Activated CD4-positive, alpha-beta T cell treated with anti-CD3 and anti-CD28 coated beads, Interleukin-10, Interleukin-2, amounts not matched to agents 100 ng/mL and 50 ng/mL, durations not matched to agents 16 hours and 8 hours (primary cell): ENCODE results near the gene POLH.
"Not testable (repeated sequence)": the region's sequence is repeated elsewhere in the genome, so short reads cannot be mapped to it uniquely, and the experiment has no call there.

ENCODE experiments used
- DNase-seq: peaks from one replicate; pipeline ENCODE4 v3.0.0-alpha.2; 2020

The POLH gene

DNA sequence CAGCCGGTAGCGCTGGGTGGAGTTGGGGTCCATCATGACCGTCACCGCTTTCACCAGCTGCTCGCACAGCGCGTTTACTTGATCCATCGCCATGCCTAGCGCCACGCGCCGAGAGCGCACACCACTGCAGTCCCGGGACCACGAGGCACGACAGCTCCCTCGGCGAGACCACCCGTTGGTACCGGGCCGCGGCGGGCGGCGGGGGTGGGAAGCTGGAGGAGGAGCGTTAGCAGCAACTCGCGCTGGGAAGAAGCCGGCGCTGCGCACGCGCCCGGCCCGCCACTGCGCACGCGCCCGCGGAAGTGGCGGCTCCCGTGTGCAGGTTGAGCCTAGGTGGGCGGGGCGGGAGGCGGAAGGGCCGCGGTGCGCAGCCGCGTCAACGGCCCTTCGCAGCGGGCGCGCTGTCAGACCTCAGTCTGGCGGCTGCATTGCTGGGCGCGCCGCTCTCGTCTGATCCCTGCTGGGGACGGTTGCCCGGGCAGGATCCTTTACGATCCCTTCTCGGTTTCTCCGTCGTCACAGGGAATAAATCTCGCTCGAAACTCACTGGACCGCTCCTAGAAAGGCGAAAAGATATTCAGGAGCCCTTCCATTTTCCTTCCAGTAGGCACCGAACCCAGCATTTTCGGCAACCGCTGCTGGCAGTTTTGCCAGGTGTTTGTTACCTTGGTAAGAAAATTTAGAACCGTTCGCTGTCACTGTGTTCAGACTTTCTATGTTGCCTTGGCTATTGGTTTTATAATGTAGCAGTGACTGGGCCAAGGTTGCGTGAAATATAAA lies at the start of gene POLH, which contains the start of gene XPO5:
POLH (plus strand) TSS at position 414 of the 780 bp plus-strand sequence. CDS start 6,135 bp downstream, outside the sequence.
XPO5 (minus strand) TSS at position 267 of the 780 bp plus-strand sequence; CDS start at position 93, 174 bp downstream.
- peak; percentile 95 for DNase-seq

DNA sequence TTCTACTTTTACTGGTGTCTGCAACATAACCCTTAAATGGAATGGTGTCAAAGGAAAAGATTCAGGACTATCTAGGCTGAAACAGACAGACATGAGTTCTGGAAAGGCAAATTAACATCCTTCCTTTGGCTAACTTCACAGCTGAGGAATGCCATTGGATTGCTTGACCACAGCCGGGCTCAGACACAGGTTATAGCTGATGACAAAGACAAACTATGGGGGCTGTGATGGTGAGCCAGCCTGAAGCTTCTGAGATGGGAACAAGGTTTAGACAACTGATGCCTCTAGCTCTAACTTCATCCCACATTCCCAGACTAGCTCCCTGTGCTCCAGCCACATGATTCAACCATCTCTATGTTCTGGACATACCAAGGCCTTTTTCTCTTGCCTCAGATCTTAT lies 43.8 kb upstream of the POLH start:
- DNase-seq: no peak

DNA sequence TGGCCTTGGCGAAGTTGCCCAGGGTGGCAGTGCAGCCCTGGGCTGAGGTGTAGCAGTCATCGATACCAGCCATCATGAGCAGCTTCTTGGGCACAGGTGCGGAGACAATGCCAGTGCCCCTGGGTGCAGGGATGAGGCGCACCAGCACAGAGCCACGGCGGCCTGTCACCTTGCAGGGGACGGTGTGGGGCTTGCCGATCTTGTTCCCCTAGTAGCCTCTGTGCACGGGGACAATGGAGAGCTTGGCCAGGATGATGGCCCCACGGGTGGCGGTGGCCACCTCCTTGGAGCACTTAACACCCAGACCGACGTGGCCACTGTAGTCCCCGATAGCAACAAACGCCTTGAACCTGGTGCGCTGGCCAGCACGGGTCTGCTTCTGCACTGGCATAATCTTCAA lies 37.0 kb upstream of the POLH start:
- DNase-seq: not testable (repeated sequence)

DNA sequence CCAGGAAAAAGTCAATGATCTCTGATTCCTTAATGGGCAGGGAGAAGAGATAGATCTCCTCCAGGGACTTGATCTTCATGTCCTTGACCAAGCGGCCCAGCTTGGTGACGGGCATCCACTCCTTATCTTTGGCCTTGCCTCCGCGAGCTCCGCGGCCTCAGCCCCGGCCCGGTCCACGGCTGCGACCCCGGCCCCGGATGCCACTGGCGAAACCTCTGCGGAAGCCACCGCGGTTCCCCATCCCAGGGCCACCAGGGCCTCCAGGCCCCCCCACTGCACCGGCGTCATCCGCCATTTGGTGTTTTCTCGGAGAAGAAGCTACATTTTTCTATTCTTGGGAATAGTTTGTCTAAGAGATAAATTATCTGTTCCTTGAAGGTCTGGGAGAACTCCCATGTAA lies 36.6 kb upstream of the POLH start:
- not testable (repeated sequence) for DNase-seq

DNA sequence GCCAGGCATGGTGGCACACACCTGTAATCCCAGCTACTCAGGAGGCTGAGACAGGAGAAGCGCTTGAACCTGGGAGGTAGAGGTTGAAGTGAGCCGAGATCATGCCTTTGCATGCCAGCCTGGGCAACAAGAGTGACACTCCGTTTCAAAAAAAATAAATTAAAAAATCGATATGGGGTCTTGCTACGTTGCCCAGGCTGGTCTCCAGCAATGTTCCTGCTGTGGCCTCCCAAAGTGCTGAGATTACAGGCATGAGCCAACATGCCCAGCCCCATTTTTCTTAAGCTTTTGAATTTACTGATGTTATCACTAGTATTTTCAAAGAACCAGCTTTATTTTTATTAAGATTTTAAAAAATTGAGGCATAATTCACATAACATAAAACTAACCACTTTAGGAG lies 35.5 kb upstream of the POLH start:
- no peak for DNase-seq

DNA sequence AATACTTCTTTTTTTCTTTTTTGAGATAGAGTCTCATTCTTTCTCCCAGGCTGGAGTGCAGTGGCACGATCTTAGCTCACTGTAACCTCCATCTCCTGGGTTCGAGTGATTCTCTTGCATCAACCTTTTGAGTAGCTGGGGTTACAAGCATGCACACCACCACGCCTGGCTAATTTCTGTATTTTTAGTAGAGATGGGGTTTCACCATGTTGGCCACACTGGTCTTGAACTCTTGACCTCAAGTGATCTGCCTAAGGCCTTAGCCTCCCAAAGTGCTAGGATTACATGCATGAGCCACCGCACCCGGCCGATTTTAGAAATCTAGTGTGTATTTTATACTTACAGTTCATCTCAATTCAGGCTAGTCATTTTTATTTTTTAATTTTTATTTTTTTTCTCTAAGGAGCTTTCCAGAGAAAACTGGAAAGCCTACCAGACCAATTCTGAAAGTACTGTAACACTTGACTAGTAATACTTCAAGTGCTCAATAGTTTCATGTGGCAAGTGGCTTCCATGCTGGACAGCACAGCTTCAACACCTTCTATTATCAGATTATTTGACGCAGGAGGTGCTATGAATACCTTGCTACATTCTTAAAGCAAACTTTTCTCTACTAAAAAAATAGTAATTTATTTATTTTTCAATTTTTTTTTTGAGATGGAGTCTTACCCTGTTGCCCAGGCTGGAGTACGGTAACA lies 34.1 kb upstream of the POLH start:
- no peak for DNase-seq

DNA sequence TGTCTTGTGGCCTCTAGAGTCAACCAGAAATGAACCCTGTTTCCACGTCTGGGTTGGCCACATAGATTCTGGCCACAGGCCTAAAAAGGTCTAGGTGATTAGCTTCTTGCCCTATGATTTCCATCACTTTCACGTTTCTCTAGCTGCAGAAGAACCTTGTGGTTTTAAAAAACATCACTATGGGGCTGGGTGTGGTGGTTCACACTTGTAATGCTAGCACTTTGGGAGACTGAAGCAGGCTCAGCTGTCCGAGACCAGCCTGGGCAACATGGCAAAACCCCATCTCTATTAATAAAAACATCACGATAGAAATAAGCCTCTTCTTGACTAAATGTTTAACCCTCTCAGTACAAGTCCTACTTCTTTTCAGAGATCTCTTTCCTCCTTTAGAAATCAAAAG lies 31.5 kb upstream of the POLH start:
- DNase-seq: no peak

DNA sequence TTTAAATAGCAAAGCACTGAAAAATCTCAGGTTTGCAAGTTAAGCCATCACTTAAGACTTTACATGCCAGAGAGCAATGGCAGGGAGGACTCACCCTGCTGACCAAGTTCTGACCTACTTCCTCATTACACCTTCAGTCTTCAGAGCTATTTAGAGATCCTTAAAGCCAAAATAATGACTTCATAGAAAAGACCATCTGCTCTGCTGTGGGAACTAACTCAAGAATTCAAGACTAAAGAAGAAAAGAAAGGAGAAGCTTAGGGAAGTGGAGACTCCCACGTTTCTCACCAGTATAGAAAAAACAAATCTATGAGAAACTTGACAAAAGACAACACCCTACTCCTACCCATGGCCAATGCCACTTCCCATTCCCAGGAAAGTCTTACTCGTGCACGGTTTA lies 28.8 kb upstream of the POLH start:
- DNase-seq: no peak

DNA sequence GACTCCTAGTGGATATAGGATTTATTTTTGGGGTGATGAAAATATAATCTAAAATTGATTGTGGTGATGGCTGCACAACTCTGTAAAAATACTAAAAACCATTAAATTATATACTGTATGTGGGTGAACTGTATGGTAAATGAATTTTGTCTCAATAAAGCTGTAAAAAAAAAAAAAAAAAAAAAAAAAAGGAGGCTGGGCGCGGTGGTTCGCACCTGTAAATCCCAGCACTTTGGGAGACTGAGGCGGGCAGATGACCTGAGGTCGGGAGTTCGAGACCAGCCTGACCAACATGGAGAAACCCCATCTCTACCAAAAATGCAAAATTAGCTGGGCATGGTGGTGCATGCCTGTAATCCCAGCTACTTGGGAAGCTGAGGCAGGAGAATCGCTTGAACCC lies 18.4 kb upstream of the POLH start:
- not testable (repeated sequence) for DNase-seq

DNA sequence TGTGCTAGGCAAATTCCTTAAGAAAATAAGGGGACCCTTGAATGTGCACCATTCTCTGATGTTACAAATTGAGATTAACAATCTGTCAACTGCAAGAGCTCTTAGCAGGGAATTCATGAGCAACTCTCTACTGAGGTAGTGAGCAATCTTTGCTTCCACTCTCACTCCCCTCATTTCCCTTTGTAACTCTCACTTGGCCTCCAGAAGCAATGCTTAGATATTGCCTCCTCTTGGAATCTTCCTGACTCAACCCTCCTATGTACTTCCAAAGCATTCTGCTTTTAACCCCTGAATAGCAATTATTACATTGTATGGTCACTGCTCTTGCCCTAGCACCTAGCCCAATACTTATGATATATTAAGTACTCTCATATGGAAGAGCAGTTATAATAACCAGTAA lies 16.7 kb upstream of the POLH start:
- DNase-seq: no peak

DNA sequence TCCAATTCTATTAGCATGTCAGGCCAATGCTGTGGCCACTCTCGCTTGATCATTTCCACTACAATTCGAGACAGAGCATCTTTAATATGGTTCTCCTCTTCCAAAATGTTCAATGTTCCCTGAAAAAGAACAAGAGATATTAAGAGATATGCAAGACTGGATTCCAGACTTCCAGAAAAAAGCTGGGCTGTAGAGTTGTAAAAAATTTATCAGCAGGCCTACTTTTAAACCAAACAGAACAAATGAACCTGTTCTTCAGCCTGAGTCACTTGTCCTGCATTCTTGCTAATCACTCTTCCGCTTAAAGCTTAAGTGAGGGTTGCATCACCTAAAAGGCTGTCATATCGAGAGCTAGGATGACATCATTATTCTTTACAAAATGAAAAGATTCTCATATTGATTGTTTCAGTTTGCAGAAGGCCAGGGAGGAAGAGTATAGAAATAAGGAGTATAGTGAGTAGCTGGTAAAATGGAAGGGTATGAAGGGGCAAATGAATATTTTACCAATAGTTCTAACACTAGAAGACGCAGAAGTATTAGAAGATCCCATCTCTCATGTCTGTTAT lies 5.0 kb upstream of the POLH start:
- DNase-seq: peak; percentile 90

DNA sequence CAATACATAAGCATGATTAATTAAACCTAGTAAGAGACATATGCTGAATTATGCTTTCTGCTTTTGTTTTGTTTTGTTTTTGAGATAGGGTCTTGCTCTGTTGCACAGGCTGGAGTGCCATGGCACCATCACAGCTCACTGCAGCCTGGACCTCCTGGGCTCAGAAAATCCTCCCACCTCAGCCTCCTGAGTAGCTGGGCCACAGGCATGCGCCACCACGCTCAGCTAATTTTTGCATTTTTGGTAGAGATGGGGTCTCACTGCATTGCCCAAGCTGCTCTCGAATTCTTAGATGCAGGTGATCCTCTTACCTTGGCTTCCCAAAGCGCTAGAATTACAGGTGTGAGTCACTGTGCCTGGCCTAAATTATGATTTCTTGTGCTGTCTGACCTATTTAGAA lies 4.0 kb upstream of the POLH start:
- no peak for DNase-seq

DNA sequence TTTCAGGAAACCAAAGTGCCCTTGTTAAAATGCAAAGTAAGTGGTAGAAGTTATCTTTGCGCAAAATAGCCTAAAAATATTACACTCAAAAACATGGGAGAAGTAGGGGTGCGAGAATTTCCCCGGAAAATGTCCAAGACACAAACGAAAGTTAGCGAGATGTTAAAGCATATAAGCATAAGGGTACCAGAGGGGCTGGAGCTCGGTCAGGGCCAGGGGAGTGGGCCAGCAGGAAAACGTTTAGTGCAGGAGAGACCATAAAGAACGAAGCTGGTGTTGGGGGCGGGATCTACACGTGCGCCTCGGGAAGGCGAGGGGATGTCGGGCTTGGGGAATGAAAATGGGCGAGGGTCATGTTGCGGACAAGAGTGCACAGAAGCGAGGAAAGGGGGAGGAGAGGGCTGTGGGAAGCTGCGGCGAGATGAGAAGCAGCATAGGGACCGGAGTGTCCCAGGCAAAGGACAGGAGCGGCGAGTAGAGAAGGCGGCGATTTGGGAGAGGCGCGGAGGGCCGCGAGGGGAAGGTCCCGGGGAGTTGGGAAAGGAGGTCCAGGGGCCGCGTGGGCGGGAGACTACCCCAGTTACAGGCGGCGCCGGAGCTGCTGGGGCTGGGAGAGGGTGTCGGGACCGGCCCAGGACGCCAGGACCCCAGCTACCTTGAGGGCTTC lies 747 bp upstream of the POLH start:
- no peak for DNase-seq

DNA sequence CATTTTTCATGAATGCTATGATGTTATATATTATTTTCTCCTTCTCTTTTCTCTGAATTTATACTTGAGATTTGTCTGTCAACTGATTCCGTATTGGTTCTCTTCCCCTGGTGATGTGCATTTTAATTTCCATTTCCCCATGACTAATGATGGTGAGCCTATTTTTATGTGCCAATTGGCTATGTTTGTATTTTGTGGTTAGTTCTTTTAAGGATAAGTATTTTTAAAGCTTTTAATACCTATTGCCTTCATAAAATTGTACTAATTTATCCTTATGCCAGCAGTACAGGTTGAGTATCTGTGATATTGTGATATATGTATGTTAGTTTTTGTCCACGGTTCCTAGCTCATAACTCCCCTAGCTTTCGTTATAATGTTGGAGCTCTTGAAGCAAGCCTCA lies 2.8 kb downstream of the POLH start:
- no peak for DNase-seq

DNA sequence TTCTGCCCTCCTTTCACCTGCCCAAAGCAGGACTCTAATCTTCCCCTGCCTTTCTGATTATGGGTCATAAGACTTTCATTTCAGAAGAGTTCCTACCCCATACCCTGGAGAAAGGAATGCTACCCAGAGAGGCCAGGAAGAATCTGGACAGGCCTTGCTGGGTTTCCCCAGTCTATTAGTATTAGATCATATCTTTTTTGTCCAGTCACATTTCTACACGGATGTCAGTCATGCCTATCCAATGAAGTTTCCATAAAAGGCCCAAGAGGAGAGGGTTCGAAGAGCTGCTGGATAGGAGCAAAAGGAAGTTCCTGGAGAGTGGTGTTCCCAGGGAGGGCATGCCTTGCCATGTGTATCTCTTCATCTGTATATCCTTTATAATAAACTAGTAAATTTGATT lies 3.2 kb downstream of the POLH start:
- no peak for DNase-seq

DNA sequence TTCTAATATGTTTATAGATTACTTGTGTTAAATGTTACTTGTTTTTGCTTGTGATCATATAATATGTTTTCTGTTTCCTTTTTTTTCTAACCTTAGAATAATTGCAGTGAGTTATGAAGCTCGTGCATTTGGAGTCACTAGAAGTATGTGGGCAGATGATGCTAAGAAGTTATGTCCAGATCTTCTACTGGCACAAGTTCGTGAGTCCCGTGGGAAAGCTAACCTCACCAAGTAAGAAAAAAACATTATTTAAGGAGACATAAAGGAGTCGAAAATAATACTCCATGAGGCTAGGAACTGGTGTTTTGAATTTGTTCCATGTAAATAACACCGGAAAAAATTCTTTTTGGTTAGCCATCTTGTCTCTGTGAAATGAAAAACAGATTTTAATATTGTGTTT lies 6.9 kb downstream of the POLH start:
- no peak for DNase-seq

DNA sequence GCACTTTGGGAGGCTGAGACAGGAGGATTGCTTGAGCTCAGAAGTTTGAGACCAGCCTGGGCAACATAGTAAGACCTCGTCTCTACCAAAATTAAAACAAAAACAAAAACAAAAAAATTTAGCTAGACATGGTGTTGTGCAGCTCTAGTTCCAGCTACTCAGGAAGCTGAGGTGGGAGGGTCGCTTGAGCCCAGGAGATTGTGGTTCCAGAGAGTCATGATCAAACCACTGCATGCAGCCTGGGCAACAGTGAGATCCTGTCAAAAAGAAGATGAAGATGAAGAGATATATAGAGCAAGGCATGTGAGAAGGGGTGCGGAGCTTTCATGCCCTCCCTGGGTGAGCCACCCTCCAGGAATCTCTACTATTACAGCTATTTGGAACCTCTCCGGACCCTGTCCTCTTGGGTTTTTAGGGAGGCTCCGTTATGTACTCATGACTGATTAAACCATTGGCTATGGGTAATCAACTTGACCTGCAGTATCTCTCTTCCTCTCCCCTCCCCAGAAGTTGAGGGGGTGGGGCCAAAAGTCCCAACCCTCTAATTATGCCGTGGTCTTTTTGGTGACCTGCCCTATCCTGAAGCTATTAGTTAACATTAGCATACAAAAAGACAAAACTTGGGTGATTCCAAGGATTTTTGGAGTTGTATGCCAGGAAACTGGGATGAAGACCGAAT lies 9.0 kb downstream of the POLH start:
- DNase-seq: peak; percentile 29

DNA sequence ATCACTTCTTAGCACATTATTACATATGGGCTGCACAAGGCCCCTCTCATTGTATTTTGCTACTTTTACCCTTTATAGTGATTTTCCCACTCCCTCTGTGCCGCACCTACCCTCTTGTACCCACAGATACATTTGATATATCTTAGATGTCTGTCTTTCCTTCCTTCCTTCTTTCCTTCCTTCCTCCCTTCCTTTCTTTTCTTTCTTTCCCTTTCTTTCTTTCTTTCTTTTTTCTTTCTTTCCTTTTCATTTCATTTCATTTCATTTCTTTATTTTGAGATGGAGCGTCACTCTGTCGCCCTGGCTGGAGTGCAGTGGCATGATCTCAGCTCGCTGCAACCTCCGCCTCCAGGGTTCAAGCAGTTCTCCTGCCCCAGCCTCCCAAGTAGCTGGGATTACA lies 12.2 kb downstream of the POLH start:
- DNase-seq: no peak

DNA sequence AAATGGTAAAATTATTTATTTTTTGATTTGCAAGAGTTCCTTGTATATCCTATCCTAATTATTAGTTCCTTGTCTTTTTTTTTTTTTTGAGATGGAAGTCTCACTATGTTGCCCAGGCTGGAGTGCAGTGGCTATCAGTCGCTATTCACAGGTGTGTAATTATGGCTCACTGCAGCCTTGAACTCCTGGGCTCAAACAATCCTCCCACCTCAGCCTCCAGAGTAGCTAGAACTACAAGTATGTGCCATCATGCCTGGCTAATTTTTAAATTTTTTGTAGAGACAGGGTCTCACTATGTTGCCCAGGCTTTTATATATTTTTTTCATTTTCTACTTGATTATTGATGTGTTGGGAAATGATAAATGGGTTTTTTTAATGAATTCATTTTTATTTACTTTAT lies 13.6 kb downstream of the POLH start:
- not testable (repeated sequence) for DNase-seq

DNA sequence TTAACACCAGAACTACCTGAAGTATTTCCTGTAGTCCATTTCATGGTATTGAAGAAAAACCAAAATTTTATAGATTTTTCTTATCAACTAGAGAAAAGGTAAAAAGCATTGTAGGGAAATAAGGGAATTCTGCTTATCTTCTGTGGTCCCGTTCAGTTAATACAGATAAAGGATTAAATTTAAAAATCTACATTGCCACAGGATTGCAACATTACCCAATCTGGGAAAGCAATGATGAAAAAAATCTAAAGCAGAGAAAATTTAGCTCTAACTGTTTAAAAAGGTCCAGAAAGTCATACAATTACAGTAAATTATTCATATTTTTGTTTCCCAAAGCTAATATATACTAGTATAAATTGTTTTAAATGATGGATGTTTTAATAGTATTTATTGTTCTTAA lies 18.0 kb downstream of the POLH start:
- DNase-seq: no peak

DNA sequence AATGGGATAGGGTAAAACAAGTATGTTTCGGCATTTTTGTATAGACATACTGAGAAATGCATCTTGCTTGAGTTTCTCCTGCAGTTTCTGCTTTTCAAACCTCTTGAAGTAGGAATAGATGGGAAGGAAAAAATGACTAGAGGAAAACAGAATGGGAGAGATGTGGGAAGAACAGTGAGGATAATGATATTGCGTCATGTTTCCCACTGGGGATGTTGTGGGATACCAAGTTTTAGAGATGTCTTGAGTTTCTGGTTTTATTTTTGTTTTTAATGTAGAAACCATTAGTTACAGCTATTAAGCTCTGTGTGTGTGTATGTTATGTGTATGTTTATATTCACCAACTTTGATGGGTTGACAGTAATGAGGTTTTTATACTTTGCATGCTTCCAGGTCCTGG lies 24.6 kb downstream of the POLH start:
- no peak for DNase-seq

DNA sequence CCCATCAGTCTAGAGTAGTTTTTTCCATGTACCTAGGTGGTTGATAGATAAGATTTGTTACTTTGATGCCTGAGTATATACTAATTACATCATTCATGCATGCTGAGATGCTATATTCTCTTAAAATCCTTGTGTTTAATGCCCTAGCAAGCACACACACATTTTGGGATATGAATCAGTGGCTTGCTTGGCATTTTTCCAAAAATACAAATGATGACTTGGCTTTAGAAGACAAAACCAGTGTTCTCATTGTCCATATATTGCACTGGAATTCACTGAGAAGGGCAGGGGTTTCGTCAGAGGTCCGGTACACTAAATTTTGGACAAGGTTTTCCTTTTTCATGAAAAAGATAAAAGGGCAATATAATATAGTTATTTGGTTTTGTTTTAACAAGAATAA lies 28.2 kb downstream of the POLH start:
- no peak for DNase-seq

DNA sequence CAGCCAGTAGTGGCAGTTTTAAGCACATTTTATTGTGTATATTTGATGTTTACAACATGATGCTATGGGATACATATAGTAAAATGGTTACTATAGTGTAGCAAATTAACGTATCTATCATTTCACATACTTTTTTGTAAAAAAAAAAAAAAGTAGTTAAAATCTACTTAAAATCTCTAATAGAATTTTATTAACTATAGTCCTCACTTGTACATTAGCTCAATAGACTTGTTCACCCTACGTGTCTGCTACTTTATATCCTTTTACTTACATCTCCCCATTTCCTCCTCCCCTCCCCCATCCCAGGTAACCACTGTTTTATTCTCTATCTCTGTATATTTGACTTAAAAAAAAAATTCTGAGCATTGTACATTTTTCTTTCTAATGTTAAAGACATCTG lies 30.0 kb downstream of the POLH start:
- no peak for DNase-seq
